HepG2 (cell line): ENCODE data around the gene ATP5F1E.

ENCODE experiments used
- HIC2 ChIP-seq: sonication (generic); formaldehyde crosslinking; IDR thresholded peaks from 2 replicates; pipeline ENCODE4 v1.9.0; 2022; ENCODE audit warnings: low read depth, missing genetic modification reagents
- MZF1 ChIP-seq: sonication (generic); formaldehyde crosslinking; IDR thresholded peaks from 2 replicates; pipeline ENCODE4 v1.8.1; 2023; ENCODE audit warnings: mild to moderate bottlenecking, missing genetic modification reagents, borderline replicate concordance
- NR0B2 ChIP-seq: sonication (generic); formaldehyde crosslinking; IDR thresholded peaks from 2 replicates; pipeline ENCODE4 v1.4.0; 2020; ENCODE audit warnings: mild to moderate bottlenecking, missing genetic modification reagents
- POLR2AphosphoS2 ChIP-seq: IDR thresholded peaks from 2 replicates; pipeline ENCODE4 v1.6.1; 2011; ENCODE audit warnings: low read depth, low read length, improper control_type of control experiment
- PTBP1 ChIP-seq: fragments of 200-400 bp; formaldehyde crosslinking; IDR thresholded peaks from 2 replicates; pipeline ENCODE4 v1.6.1; 2018; ENCODE audit warnings: low read length, low read depth; ENCODE audit not compliant: poor library complexity, severe bottlenecking

GRCh38 chr20:59025511-59025910 is 6.6 kb downstream of the ATP5F1E start:
- TF ChIP-seq MZF1 (CRISPR knock-in tag) = no peak
- TF ChIP-seq PTBP1 = no peak
- no peak for TF ChIP-seq POLR2AphosphoS2
- TF ChIP-seq HIC2 (CRISPR knock-in tag) = no peak
- no peak for TF ChIP-seq NR0B2 (CRISPR knock-in tag)
